Endothelial cell of umbilical vein (primary cell): ENCODE results near the gene SLC6A20. TPM values are rescaled to one million over a fixed set of nuclear protein-coding genes. Genes with fewer than 3 reads are reported as not detected.

Source experiments
- BruUV-seq: library from RNA; stranded (reverse); fragments of 400-500 nt; replicated peaks from 2 replicates; lab custom pipeline; 2021; lab: Mats Ljungman, UMichigan
- CTCF ChIA-PET: fragments of 300-600, 350-600 bp; sonication (Branson Sonifier 250); formaldehyde crosslinking; loops from one replicate; lab custom pipeline; 2021; ENCODE audit warnings: antibody characterized with exemption, inconsistent platforms; lab: Charles Lee
- POLR2A ChIA-PET: fragments of 300-600, 350-600 bp; sonication (Branson Sonifier 250); formaldehyde crosslinking; loops from one replicate; lab custom pipeline; 2021; ENCODE audit warnings: antibody characterized with exemption, inconsistent platforms; lab: Charles Lee
- DNase-seq: peaks from one replicate; pipeline ENCODE4 v3.0.0-alpha.2; 2011; ENCODE audit warnings: low read depth, low spot score
- FAIRE-seq: peaks from 2 replicates; lab custom pipeline; 2011; peaks lifted over from hg19 to GRCh38; lab: Jason Lieb, UNC
- H2AFZ ChIP-seq: 2 replicates; pipeline ENCODE4 v1.6.0; 2012; ENCODE audit warnings: low read depth, low read length, control low read depth, inconsistent platforms
- H3K27ac ChIP-seq: 2 replicates; pipeline ENCODE4 v1.5.1; 2011; ENCODE audit warnings: low read depth, mild to moderate bottlenecking, control low read depth, low read length, moderate library complexity; ENCODE audit not compliant: insufficient read depth
- H3K27me3 ChIP-seq, 2 experiments: 2 replicates each; pipeline versions ENCODE4 v1.6.0 to v1.6.1; 2011; ENCODE audit warnings: low read length in 2 of 2, mixed read lengths in 1 of 2; ENCODE audit not compliant: control insufficient read depth in 2 of 2, insufficient read depth in 2 of 2
- H3K36me3 ChIP-seq, 2 experiments: 2 replicates in 1 of 2; 3 replicates in 1 of 2; pipeline ENCODE4 v1.5.1; 2011; ENCODE audit warnings: low read length in 2 of 2, mild to moderate bottlenecking in 1 of 2, moderate library complexity in 1 of 2; ENCODE audit not compliant: control insufficient read depth in 2 of 2, insufficient read depth in 2 of 2; ENCODE audit errors: extremely low read depth in 1 of 2
- H3K4me1 ChIP-seq: 3 replicates; pipeline ENCODE4 v1.5.1; 2011; ENCODE audit warnings: mild to moderate bottlenecking, low read length; ENCODE audit not compliant: control insufficient read depth, insufficient read depth; ENCODE audit errors: extremely low read depth
- H3K4me2 ChIP-seq: 2 replicates; pipeline ENCODE4 v1.6.1; 2011; ENCODE audit warnings: low read length, control low read depth, mixed read lengths; ENCODE audit not compliant: insufficient read depth
- H3K4me3 ChIP-seq, 3 experiments: fragments of 200-600 bp in 1 of 3; sonication (generic), shearing (Covaris generic) in 1 of 3; replicated peaks in 1 of 3; 2 replicates each; pipeline ENCODE4 v1.5.1; 2011 to 2016; ENCODE audit warnings: control low read depth in 3 of 3, low read length in 3 of 3, mild to moderate bottlenecking in 2 of 3, inconsistent platforms in 1 of 3, low read depth in 1 of 3, moderate library complexity in 1 of 3; ENCODE audit not compliant: insufficient read depth in 1 of 3
- H3K79me2 ChIP-seq: 2 replicates; pipeline ENCODE4 v1.6.0; 2012; ENCODE audit warnings: low read length, inconsistent platforms; ENCODE audit not compliant: control insufficient read depth, insufficient read depth
- H3K9ac ChIP-seq: replicated peaks from 2 replicates; pipeline ENCODE3; 2011; ENCODE audit warnings: low read length, control low read depth; ENCODE audit not compliant: insufficient read depth; ENCODE audit errors: extremely low read depth
- H3K9me1 ChIP-seq: replicated peaks from 3 replicates; pipeline ENCODE4 v1.6.0; 2011; ENCODE audit warnings: mild to moderate bottlenecking, low read length; ENCODE audit not compliant: control insufficient read depth, insufficient read depth; ENCODE audit errors: extremely low read depth
- H3K9me3 ChIP-seq: replicated peaks from 2 replicates; pipeline ENCODE4 v1.5.1; 2012; ENCODE audit warnings: low read length, inconsistent platforms; ENCODE audit not compliant: control insufficient read depth, insufficient read depth
- H4K20me1 ChIP-seq: replicated peaks from 2 replicates; pipeline ENCODE3; 2011; ENCODE audit warnings: mild to moderate bottlenecking, low read length; ENCODE audit not compliant: control insufficient read depth, insufficient read depth; ENCODE audit errors: extremely low read depth
- EZH2 ChIP-seq: IDR thresholded peaks from 2 replicates; pipeline ENCODE4 v1.6.1; 2012; ENCODE audit warnings: borderline replicate concordance, low read depth, mild to moderate bottlenecking, moderate library complexity, low read length, inconsistent platforms; ENCODE audit not compliant: severe bottlenecking
- FOS ChIP-seq: IDR thresholded peaks from 2 replicates; pipeline ENCODE4 v1.6.1; 2011; ENCODE audit warnings: mild to moderate bottlenecking, low read length, moderate library complexity, borderline replicate concordance; ENCODE audit not compliant: insufficient read depth
- GATA2 ChIP-seq: IDR thresholded peaks from 2 replicates; pipeline ENCODE4 v1.7.0; 2011; ENCODE audit warnings: low read depth, mild to moderate bottlenecking, moderate library complexity, mixed read lengths, low read length; ENCODE audit not compliant: insufficient read length, insufficient read depth
- JUN ChIP-seq: IDR thresholded peaks from 2 replicates; pipeline ENCODE4 v1.6.1; 2011; ENCODE audit warnings: borderline replicate concordance, low read depth; ENCODE audit not compliant: insufficient read length, insufficient read depth
- MYC ChIP-seq: IDR thresholded peaks from one replicate; pipeline ENCODE4 v1.6.1; 2011; ENCODE audit warnings: mild to moderate bottlenecking, low read depth, low read length
- POLR2A ChIP-seq: IDR thresholded peaks from 2 replicates; pipeline ENCODE4 v1.6.1; 2012; ENCODE audit warnings: low read depth, mild to moderate bottlenecking, control low read depth, low read length
- POLR2AphosphoS5 ChIP-seq: IDR thresholded peaks from 2 replicates; pipeline ENCODE4 v1.6.1; 2012; ENCODE audit warnings: low read depth, mild to moderate bottlenecking, control low read depth, low read length, moderate library complexity; ENCODE audit not compliant: insufficient read depth
- dilution Hi-C: fragments of 300-500 bp; cut with MboI; formaldehyde crosslinking; loops from one replicate; pipeline ENCODE4 v1.15.0; 2019; ENCODE audit warnings: low sequenced_read_pairs; ENCODE audit not compliant: extremely low pct_ligation_motif_present
- intact Hi-C: fragments of 100-400 bp; cut with micrococcal nuclease; formaldehyde crosslinking; loops from one replicate; pipeline ENCODE4 v1.10.0; 2022
- polyA plus RNA-seq, 4 experiments: library from polyadenylated mRNA; depleted of rRNA in 3 of 4; stranded (reverse) in 3 of 4; unstranded in 1 of 4; fragments of >200 nt; gene quantifications; 2 replicates each; pipeline versions ENCODE4 v1.2.1 to v1.2.3, GENCODE V29; 2011 to 2012; ENCODE audit warnings: missing spikeins in 1 of 4
- total RNA-seq: library from RNA; stranded (reverse); gene quantifications from 2 replicates; pipeline ENCODE4 v1.2.3, GENCODE V29; 2021
- TF ChIP-seq, protein P1 (sequence below): IDR thresholded peaks from 2 replicates; pipeline ENCODE4 v1.6.1; 2011; ENCODE audit not compliant: insufficient read depth, insufficient read length
- TF ChIP-seq, protein P2 (sequence below), 2 donors: IDR thresholded peaks; 1 replicate in 1 of 2; 2 replicates in 1 of 2; pipeline ENCODE4 v1.5.1; 2011; ENCODE audit warnings: low read length in 2 of 2, mild to moderate bottlenecking in 2 of 2, moderate library complexity in 2 of 2, control low read depth in 1 of 2, inconsistent platforms in 1 of 2, low read depth in 1 of 2; ENCODE audit not compliant: insufficient read depth in 1 of 2; ENCODE audit errors: extremely low read depth in 1 of 2

Gene SLC6A20
- total and polyA plus RNA-seq, 2 donors (not counting 3 experiments of a cell fraction or from before 2014, with no cell fraction given): not detected

DNA sequence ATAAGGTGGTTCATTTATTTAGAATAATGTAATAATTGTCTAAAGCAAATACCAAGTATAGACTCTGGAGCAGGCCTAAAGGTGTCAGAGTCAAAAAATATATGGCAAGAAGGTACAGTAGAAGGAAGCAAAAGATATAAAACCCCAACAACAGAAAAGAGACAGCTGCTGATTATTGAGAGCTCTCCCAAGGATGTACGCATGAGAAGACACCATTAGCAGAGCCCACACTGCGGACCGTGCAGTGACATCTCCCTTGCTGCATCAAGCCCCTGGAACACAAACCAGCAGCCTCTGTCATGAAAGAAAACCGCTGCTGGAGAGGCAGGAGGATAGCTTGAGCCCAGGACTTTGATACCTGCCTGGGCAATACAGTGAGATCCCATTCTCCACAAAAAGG, 18.0 kb upstream of the SLC6A20 start:
- H3K4me1 ChIP-seq: peaks cover 15% of the 10 kb centered on the region
- no peak overlapping the region for H2AFZ ChIP-seq
- TF ChIP-seq GATA2 (no peak), POLR2AphosphoS5 (no peak), POLR2A (no peak), MYC (no peak), EZH2 (no peak), JUN (no peak), FOS (no peak)
- TF ChIP-seq, protein P1, sequence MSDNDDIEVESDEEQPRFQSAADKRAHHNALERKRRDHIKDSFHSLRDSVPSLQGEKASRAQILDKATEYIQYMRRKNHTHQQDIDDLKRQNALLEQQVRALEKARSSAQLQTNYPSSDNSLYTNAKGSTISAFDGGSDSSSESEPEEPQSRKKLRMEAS: no peak
- TF ChIP-seq, protein P2, sequence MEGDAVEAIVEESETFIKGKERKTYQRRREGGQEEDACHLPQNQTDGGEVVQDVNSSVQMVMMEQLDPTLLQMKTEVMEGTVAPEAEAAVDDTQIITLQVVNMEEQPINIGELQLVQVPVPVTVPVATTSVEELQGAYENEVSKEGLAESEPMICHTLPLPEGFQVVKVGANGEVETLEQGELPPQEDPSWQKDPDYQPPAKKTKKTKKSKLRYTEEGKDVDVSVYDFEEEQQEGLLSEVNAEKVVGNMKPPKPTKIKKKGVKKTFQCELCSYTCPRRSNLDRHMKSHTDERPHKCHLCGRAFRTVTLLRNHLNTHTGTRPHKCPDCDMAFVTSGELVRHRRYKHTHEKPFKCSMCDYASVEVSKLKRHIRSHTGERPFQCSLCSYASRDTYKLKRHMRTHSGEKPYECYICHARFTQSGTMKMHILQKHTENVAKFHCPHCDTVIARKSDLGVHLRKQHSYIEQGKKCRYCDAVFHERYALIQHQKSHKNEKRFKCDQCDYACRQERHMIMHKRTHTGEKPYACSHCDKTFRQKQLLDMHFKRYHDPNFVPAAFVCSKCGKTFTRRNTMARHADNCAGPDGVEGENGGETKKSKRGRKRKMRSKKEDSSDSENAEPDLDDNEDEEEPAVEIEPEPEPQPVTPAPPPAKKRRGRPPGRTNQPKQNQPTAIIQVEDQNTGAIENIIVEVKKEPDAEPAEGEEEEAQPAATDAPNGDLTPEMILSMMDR (IDR thresholded peaks at IDR 0.05; ENCODE audit: extremely low read depth in 1 of 2, insufficient read depth in 1 of 2, low read depth in 1 of 2, low read length in 2 of 2): no peak
- no peaks in the 10 kb centered on the region for H3K79me2 ChIP-seq
- CTCF ChIA-PET: no interaction called here
- H4K20me1 ChIP-seq: no peaks in the 10 kb centered on the region
- intact Hi-C loops: no loop called here
- H3K9me3 ChIP-seq: no peaks in the 10 kb centered on the region
- H3K4me3 ChIP-seq: no peak overlapping the region
- POLR2A ChIA-PET: no interaction called here
- H3K9ac ChIP-seq: no peak overlapping the region
- DNase-seq: no peak
- H3K4me2 ChIP-seq: no peak overlapping the region
- H3K27ac ChIP-seq: no peak overlapping the region
- H3K36me3 ChIP-seq: no peaks in the 10 kb centered on the region
- FAIRE-seq: no peak
- dilution Hi-C loops: no loop called here
- no TSS peak for BruUV-seq
- H3K9me1 ChIP-seq: no peaks in the 10 kb centered on the region
- no peaks in the 10 kb centered on the region for H3K27me3 ChIP-seq
